Activated T-helper 1 cell treated with anti-CD3 and anti-CD28 coated beads, Interleukin-12 subunit alpha, Interleukin-12 subunit beta, Interleukin-2, Interleukin-4 antibody, amounts not matched to agents 30 ng/mL and 10 ng/mL and 1 ng/mL, durations not matched to agents 14 hours and 24 hours and 36 hours (primary cell): ENCODE data around the gene CORO2A. TPM values are rescaled to one million over a fixed set of nuclear protein-coding genes. Genes with fewer than 3 reads are reported as not detected.
"Not testable (repeated sequence)": the region's sequence is repeated elsewhere in the genome, so short reads cannot be mapped to it uniquely, and the experiment has no call there.

Experiments used
- DNase-seq: peaks from one replicate; pipeline ENCODE4 v3.0.0; 2021; ENCODE audit warnings: low spot score
- H3K27ac Mint-ChIP-seq: one replicate; pipeline ENCODE4 v1.8.0; 2021; ENCODE audit warnings: mild to moderate bottlenecking, mixed read lengths
- H3K27me3 Mint-ChIP-seq: one replicate; pipeline ENCODE4 v1.8.0; 2022; ENCODE audit warnings: mild to moderate bottlenecking, moderate library complexity, mixed read lengths; ENCODE audit not compliant: insufficient read depth
- H3K36me3 Mint-ChIP-seq: one replicate; pipeline ENCODE4 v1.8.0; 2021; ENCODE audit warnings: low read depth, mixed read lengths
- H3K4me1 Mint-ChIP-seq: one replicate; pipeline ENCODE4 v1.8.0; 2021; ENCODE audit warnings: low read depth, mixed read lengths
- H3K4me3 Mint-ChIP-seq: one replicate; pipeline ENCODE4 v1.8.0; 2021; ENCODE audit warnings: mild to moderate bottlenecking, moderate library complexity, mixed read lengths
- H3K9me3 Mint-ChIP-seq: one replicate; pipeline ENCODE4 v1.8.0; 2021; ENCODE audit warnings: mixed read lengths
- intact Hi-C: fragments of 100-400 bp; cut with micrococcal nuclease; formaldehyde crosslinking; loops from one replicate; pipeline ENCODE4 v1.15.1; 2024
- total RNA-seq: library from RNA; stranded (reverse); gene quantifications from 2 replicates; pipeline ENCODE4 v1.2.3, GENCODE V29; 2022

The CORO2A gene
- total RNA-seq, 1 donor from 2014 or later = 1.3 TPM

- intact Hi-C loops = no loop called here
- H3K27ac Mint-ChIP-seq = no peak overlapping the region
- H3K27me3 Mint-ChIP-seq = peaks cover 2% of the 10 kb centered on the region
Measured at GRCh38 chr9:98134702-98135557, 57.5 kb downstream of the CORO2A start.

GRCh38 chr9:98132806-98133631 is 59.4 kb downstream of the CORO2A start:
- Mint-ChIP-seq H3K36me3 (no peaks in the 10 kb centered on the region), H3K4me1 (peaks cover 17% of the 10 kb centered on the region), H3K27me3 (peaks cover 2% of the 10 kb centered on the region), H3K4me3 (no peak overlapping the region), H3K9me3 (no peaks in the 10 kb centered on the region), H3K27ac (no peak overlapping the region)
- DNase-seq = no peak
- intact Hi-C loops = no loop called here

More at GRCh38 chr9:98134702-98135557, 57.5 kb downstream of the CORO2A start:
- Mint-ChIP-seq H3K9me3 (no peaks in the 10 kb centered on the region), H3K36me3 (no peaks in the 10 kb centered on the region), H3K4me3 (no peak overlapping the region), H3K4me1 (peaks cover 10% of the 10 kb centered on the region)
- DNase-seq = no peak

GRCh38 chr9:98132158-98132557 is 60.3 kb downstream of the CORO2A start:
- intact Hi-C loops = no loop called here
- DNase-seq = no peak
- no peaks in the 10 kb centered on the region for H3K9me3 Mint-ChIP-seq
- no peak overlapping the region for H3K27ac Mint-ChIP-seq
- H3K4me3 Mint-ChIP-seq = no peak overlapping the region
- H3K27me3 Mint-ChIP-seq = peaks cover 2% of the 10 kb centered on the region
- no peaks in the 10 kb centered on the region for H3K36me3 Mint-ChIP-seq
- H3K4me1 Mint-ChIP-seq = peaks cover 17% of the 10 kb centered on the region

- no peaks in the 10 kb centered on the region for H3K9me3 Mint-ChIP-seq
- peaks cover 17% of the 10 kb centered on the region for H3K4me1 Mint-ChIP-seq
- peaks cover 2% of the 10 kb centered on the region for H3K27me3 Mint-ChIP-seq
- intact Hi-C loops = no loop called here
- no peak overlapping the region for H3K27ac Mint-ChIP-seq
- peaks cover 3% of the 10 kb centered on the region for H3K36me3 Mint-ChIP-seq
- DNase-seq = no peak
- no peak overlapping the region for H3K4me3 Mint-ChIP-seq
Measured at GRCh38 chr9:98130576-98131228, 61.7 kb downstream of the CORO2A start.

DNA sequence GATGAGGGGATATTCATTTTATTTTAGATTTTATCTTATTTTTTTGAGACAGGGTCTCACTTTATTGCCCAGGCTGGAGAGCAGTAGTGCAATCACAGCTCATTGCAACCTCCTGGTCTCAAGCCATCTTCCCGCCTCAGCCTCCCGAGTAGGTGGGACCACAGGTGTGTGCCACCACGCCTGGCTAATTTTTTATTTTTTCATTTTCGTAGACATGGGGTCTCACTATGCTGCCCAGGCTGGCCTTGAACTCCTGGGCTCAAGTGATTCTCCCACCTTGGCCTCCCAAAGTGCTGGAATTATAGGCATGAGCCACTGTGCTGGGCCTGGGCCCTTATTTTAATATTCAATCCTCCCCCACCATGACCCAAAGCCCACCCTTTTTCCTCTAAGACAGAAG is 62.4 kb downstream of the CORO2A start:
- H3K9me3 Mint-ChIP-seq, intact Hi-C loops: not testable (repeated sequence)

GRCh38 chr9:98129451-98129881 is 63.0 kb downstream of the CORO2A start:
- H3K9me3 Mint-ChIP-seq = no peaks in the 10 kb centered on the region
- H3K36me3 Mint-ChIP-seq = peaks cover 3% of the 10 kb centered on the region
- peaks cover 17% of the 10 kb centered on the region for H3K4me1 Mint-ChIP-seq
- H3K4me3 Mint-ChIP-seq = no peak overlapping the region
- DNase-seq = no peak
- H3K27me3 Mint-ChIP-seq = peaks cover 2% of the 10 kb centered on the region
- intact Hi-C loops = no loop called here
- H3K27ac Mint-ChIP-seq = no peak overlapping the region

More for the DNA sequence above, 62.4 kb downstream of the CORO2A start:
- not testable (repeated sequence) for H3K27ac Mint-ChIP-seq, H3K4me3 Mint-ChIP-seq, H3K36me3 Mint-ChIP-seq, DNase-seq, H3K27me3 Mint-ChIP-seq
- H3K4me1 Mint-ChIP-seq = peaks cover 17% of the 10 kb centered on the region

GRCh38 chr9:98128316-98128715 is 64.1 kb downstream of the CORO2A start:
- Mint-ChIP-seq H3K36me3 (peaks cover 3% of the 10 kb centered on the region), H3K9me3 (no peaks in the 10 kb centered on the region), H3K27me3 (peaks cover 2% of the 10 kb centered on the region), H3K27ac (no peak overlapping the region), H3K4me1 (peaks cover 14% of the 10 kb centered on the region), H3K4me3 (no peak overlapping the region)
- intact Hi-C loops = no loop called here
- no peak for DNase-seq

DNA sequence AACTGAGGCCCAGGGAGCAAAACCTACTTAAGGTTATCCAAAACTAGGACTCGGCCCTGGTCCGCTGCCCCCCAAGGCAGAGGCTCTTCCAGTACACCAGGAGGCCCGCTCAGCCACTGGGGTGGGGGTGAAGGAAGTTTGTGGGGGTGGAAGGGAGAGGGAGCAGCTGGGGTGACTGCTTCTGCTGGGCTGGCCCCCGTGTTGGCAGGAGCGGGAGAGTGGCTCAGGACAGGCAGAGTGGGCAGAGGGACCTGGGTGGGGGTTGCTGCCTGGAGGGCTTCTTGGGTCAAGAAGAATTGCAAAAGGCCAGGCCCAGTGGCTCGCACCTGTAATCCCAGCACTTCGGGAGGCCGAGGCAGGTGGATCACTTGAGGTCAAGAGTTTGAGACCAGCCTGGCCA is 65.2 kb downstream of the CORO2A start:
- H3K4me3 Mint-ChIP-seq = no peak overlapping the region
- H3K9me3 Mint-ChIP-seq = no peaks in the 10 kb centered on the region
- H3K36me3 Mint-ChIP-seq = peaks cover 3% of the 10 kb centered on the region
- no peak overlapping the region for H3K27ac Mint-ChIP-seq
- H3K4me1 Mint-ChIP-seq = peaks cover 9% of the 10 kb centered on the region
- no peaks in the 10 kb centered on the region for H3K27me3 Mint-ChIP-seq
- DNase-seq = no peak
- intact Hi-C loops = no loop called here

DNA sequence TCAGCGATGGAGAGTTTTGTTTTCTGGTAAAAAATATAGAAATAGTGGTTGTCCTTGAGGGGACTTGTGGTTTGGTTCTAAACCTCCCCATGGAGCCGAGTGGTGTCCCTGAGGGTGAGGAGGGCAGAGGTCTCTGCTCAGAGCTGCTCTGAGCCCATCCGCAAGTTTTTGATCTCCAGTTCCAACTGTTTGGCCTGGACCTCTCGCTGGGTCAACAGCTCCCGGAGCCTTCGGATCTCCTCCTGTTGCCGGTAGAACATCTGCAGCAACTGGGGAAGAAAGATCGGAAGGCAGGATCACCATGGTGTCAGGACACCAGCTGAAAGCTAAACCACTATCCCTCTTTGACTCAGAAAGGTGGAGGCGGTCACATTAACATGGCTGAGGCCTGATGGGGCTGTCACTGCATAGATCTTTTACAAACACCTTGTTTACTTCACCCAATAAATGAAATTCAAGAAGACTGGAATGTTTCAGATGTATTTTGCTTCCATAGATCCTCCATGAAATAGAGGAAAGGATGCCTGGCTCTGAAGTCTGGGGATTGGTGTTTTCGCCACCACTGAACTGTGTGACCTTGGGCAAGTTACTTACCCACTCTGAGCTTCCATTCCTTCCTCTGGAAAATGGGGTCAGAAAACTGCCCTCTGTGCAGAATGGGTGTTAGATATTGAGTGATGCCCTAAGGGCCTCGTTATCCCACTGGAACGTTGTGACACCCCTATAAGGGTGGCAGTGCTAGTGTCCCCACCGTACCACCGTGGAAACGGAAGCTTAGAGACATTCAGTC is 67.6 kb downstream of the CORO2A start:
- no peak for DNase-seq
- no peak overlapping the region for H3K27ac Mint-ChIP-seq
- H3K27me3 Mint-ChIP-seq = no peaks in the 10 kb centered on the region
- H3K4me1 Mint-ChIP-seq = peaks cover 32% of the 10 kb centered on the region
- H3K9me3 Mint-ChIP-seq = no peaks in the 10 kb centered on the region
- peaks cover 3% of the 10 kb centered on the region for H3K36me3 Mint-ChIP-seq
- intact Hi-C loops = no loop called here
- no peak overlapping the region for H3K4me3 Mint-ChIP-seq

DNA sequence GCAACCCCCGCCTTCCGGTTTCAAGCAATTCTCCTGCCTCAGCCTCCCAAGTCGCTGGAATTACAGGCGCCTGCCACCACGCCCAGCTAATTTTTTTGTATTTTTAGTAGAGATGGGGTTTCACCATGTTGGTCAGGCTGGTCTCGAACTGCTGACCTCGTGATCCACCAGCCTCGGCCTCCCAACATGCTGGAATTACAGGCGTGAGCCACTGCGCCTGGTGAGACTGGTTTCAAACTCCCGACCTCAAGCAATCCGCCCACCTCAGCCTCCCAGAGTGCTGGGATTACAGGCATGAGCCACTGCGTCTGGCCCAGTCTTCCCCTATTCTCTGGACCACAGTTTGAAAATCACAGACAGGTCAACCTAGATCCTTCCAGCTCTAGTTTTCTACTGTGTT is 68.3 kb downstream of the CORO2A start:
- H3K4me3 Mint-ChIP-seq, H3K36me3 Mint-ChIP-seq, intact Hi-C loops, H3K9me3 Mint-ChIP-seq, H3K27ac Mint-ChIP-seq, H3K27me3 Mint-ChIP-seq, DNase-seq: not testable (repeated sequence)
- peaks cover 32% of the 10 kb centered on the region for H3K4me1 Mint-ChIP-seq

DNA sequence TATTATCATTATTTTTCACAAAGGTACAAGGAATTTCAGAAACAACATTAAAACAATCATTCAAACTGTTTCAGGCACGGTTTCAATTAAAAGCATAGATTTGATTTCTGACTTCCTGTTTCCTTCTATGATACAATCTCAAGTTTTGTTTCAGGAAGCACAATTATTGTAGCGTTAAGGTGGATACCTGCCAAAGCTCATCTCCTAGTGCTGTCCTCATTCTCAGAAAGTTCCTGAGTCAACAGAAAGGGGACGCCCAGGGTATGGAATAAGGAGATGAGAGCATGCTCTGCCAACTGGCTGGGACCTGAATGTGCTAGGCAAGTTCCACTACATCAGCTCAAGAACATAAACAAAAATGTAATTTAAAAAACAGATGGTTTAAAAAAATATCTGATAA is 71.4 kb downstream of the CORO2A start:
- Mint-ChIP-seq H3K4me1 (peaks cover 42% of the 10 kb centered on the region), H3K27ac (no peak overlapping the region), H3K4me3 (peak overlapping the region; percentile 76), H3K27me3 (no peaks in the 10 kb centered on the region), H3K9me3 (no peaks in the 10 kb centered on the region), H3K36me3 (peaks cover 9% of the 10 kb centered on the region)
- DNase-seq = no peak
- intact Hi-C loops = no loop called here

DNA sequence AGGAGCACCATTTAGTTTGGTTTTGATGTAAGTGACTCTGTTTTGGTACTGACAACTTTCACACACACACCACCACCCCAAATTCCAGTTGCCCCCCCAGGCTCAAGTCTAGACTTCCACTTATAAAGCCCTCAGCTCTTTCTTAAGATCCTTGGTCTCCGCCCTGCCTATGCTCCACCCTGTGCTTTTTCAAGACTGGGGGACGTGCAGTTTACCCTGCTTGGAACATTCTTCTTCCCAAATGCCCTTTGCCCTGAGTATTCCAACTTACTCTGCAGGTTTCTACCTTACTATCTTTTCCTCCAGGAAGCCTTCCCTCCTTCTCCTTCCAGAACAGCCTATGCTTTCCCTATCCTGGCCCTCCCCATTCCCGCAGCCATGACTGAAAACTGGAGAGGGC is 72.0 kb downstream of the CORO2A start:
- intact Hi-C loops = no loop called here
- H3K9me3 Mint-ChIP-seq = no peaks in the 10 kb centered on the region
- no peaks in the 10 kb centered on the region for H3K27me3 Mint-ChIP-seq
- H3K4me1 Mint-ChIP-seq = peaks cover 42% of the 10 kb centered on the region
- DNase-seq = no peak
- peak overlapping the region; percentile 70 for H3K27ac Mint-ChIP-seq
- peaks cover 9% of the 10 kb centered on the region for H3K36me3 Mint-ChIP-seq
- peak overlapping the region; percentile 76 for H3K4me3 Mint-ChIP-seq
